AG08395 (cell line): ENCODE data around the gene CASP8.

Experiments
- DNase-seq: peaks from one replicate; pipeline ENCODE4 v3.0.0; 2012; ENCODE audit warnings: mixed read lengths, low spot score

CASP8 gene

DNA sequence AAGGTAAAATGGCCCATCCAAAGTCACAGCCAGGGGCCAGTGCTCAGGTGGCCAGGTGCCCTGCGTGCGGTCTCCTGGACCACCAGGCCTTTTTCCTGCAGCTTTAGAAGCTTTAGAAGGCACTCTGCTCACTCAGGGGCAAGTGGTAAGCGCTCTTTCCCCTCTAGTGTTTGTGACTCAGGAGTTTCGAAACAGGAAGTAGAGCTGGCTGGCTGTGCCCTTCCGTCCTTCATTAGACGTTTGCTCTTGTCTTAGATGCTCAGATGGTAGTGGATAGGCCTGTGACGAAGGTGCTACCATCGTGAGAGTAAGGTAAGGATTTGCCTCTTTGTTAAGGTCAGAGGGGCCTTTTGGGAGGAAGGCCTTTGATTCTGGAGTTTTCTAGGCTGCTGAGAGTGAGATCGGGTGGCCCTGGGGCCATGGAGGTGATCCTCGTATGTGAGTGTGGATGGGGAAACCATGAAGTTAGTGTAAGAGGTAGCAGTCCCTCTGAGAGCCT lies at the start of gene CASP8:
Gene CASP8 (plus strand): TSS at position 235 of the 499 bp plus-strand sequence. CDS start 5,951 bp downstream, outside the sequence.
- DNase-seq, result peak; percentile 37

DNA sequence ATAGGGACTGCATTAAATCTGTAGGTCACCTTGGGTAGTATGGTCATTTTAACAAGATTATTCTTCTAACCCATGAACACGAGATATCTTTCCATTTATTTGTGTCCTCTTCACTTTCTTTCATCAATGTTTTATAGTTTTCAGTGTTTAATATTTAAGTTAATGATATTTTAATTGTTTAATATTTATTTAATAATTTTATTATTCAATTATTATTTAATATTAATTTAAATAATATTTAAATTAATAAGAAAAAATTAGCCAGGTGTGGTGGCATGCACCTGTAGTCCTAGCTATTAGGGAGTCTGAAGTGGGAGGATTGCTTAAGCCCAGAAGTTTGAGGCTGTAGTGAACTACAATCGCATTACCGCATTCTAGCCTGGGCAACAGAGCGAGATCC lies 44.4 kb upstream of the CASP8 start:
- no peak for DNase-seq

DNA sequence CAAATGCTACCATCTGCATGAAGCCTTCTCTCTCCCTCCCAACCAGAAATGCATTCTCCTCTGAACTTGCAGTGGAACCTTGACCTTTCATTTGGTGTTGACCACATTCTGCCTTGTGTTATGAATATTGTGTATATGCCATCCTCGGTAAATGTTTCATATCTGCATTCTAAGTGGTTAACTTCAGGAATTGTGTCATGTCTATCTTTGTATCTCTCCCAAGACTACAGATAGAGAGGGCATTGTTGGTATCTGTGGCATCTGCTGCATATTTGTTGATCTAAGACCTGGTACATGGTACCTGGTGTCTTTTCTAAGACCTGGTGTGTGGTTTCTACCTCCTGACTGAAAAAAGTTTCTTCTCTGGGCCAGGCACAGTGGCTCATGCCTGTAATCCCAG lies 43.4 kb upstream of the CASP8 start:
- no peak for DNase-seq

DNA sequence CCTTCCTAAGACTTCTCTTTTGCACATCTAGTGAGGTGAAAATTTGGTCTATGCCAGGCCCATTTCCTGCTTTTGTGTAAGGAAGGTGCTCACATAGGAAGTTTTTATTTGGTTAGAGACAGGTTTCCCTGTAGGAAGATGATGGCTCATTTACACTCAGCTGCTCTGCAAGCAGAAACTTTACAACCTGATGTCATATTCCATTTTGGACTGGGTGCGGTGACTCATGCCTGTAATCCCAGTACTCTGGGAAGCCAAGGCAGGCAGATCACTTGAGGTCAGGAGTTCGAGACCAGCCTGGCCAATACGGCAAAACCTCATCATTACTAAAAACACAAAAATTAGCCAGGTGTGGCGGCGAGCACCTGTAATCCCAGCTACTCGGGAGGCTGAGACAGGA lies 41.6 kb upstream of the CASP8 start:
- DNase-seq, result no peak

DNA sequence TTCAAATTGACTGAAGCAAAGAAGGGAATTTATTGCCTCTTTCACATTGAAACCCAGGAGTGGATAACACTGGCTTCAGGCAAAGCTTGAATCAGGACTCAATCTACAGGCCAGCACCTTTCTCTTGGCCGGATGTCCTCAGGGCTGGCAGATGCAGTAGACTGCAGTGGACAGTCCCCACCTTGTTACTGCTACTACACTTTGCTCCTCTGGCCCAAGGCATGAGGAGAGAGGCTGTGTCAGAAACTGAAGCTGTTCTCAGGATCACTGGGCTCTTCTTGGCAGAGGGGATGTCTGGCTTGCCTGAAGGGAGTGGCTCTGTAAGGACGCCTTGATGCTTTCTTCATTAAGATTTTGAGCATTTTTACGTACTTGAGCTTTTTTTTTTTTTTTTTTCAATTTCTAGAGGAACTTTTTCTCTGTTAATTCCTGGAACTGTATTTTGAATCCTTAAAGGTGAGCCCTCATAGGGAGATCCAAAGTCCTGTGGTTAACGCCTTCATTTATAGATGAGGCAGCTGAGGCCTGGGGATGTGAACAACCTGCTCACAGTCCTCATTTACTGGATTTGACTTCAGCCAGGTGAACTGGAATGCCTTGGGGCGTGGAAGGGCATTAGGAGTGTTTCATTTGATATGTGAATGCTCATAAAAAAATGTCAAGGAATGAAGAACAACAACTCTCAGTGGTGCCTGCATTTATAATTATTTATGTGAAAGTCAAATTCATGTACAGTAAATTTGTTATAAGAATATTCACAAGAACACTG lies 40.8 kb upstream of the CASP8 start:
- DNase-seq, result no peak

DNA sequence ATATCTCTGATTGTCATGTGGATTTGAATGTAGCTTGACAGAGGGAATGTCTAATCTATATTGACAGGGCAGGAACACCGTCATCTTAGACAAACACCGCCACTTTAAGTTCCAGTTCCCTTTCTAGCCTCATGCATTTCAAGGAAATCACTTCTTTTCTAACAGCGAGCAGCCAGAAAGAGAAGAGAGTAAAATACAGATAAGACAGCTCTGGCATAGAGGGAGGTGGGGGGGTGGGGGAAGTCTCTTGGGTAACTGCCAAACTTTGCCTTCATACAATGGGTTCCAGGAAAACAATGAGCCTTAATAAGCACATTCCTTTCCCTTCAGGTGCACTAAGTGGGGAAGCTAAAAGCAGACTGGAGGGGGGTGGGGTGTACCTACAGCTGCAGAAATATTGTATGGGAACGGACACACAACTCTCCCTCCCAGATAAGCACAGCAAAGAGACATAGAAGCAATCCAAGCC lies 40.2 kb upstream of the CASP8 start:
- no peak for DNase-seq

DNA sequence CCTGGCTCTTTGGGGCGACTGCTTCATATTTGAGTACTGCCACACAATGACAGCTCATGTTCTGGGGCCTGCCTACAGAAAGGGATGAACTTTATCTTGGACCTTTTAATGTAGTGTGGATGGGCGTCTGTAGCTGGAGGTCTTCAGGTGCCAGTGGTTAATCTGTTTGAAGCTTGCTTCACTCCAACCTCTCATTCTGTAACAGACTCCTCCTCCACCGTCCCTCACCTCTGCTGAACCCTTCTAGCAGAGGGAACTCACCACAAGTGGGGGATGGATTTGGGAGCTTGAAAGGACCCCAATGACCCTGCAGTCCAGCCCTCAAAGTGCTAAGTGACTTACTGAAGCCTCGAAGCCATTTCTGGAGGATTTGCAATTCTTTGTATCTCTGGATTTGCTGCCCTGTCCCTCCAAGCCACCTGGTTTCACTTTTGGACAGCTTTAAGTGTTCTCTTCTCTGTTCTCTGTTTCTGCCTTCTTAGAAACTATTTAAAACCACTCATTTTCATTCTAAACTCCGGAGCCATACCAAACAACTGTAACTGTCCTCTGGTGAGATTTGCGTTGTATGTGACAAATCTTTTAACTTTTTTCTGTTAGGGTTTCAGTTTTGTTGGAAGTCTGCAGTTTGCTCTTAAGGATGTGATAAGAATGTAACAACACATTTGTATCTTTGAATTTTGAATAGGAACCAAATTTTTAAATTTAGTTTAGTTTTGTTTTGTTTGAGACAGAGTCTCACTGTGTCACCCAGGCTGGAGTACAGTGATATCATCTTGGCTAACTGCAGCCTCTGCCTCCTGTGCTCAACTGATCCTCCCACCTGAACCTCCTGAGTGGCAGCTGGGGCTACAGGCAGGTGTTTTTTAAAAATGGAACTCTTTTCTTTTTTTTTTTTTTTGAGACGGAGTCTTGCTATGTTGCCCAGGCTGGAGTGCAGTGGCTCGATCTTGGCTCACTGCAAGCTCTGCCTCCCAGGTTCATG lies 37.0 kb upstream of the CASP8 start:
- DNase-seq, result no peak

DNA sequence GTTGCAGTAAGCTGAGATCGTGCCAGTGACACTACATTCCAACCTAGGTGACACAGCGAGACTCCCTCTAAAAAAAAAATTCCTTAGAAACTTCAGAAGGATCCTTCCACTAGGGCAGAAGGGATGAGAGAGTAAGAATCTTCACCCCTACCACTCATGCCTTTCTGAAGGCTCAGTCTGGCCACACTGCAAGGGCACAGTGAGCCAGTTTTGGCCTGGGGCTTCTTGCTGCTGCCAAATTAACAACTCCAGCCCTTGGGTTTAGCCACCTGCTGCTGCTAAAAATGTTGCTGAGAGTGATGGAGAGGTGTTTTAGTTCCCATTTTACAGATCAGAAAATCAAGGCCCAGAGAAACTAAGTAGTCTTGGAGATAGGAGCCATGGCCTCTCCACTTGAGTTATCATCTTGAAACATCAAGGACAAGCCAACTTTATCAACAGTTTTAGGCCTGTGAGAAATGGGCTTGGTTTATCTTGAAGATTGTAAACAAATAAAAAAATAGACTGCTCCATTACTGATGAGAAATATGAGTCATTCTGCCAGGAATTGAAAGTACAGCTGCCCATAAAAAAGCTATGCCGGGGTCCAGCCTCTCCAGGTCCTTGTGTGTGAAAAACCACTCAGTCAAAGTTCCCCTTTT lies 31.9 kb upstream of the CASP8 start:
- no peak for DNase-seq

DNA sequence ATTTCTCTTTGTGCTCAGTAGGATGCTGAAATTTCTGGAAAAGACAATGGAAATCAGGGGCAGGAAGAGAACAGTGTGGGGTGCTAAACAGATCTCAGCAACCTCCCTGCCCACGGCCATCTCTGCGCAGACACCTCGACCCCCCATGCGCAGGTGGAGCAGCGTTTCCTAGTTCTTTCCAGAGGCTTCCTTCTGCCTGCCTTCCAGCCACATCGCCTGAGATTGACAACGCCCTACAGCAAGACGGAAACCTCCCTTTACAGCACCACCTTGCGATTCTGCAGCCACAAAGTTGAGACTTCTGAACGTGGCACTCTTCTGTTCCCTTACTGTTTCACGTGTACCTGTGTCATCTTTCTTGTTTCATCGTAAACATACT lies 31.4 kb upstream of the CASP8 start:
- DNase-seq, result no peak

DNA sequence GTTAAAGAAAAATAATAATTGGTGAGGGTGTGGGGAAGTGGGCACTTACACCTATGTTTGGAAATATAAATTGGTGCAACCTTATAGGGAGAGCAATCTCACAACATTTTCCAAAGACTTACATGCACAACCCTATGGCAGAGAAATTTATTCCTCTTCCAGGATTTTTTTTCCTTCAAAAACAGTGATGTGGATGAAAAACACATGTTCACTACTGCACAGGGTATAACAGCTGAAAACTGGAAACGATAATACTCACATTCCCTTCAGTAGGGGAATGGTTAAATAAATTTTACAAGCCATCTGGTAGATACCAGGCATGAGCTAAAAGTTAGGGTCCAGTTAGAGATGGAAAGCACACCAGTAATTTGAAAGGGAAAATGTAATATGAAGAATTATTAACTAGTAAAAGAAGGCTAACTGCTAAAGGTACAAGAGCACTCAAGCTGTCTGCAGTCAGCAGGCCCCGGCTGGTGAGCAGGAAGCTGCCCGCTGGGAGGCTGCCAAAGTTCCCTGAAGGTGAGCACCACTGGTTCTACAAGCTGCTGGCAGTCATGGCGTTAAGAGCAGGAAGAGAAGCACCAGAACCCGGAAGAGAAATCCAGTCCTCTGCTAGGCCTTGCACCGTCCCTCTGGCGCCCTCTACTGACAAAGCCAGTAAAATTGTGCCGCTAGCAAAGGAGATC lies 28.4 kb upstream of the CASP8 start:
- peak; percentile 89 for DNase-seq

DNA sequence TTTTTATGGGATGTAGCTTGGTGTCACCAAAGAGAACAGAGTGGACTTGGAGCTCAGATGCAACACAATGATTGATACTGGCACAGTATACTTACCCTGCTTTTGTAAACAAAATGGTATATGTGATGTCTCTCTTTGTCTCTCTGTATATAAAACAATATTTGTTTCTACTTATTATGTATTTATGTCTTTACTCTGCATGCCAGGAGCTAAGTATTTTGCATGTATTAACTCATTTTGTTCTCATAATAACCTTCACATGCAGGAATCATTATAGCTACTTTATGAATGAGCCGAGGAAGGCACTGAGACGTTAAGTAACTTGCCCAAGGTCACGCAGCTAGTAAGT lies 27.9 kb upstream of the CASP8 start:
- DNase-seq, result no peak

DNA sequence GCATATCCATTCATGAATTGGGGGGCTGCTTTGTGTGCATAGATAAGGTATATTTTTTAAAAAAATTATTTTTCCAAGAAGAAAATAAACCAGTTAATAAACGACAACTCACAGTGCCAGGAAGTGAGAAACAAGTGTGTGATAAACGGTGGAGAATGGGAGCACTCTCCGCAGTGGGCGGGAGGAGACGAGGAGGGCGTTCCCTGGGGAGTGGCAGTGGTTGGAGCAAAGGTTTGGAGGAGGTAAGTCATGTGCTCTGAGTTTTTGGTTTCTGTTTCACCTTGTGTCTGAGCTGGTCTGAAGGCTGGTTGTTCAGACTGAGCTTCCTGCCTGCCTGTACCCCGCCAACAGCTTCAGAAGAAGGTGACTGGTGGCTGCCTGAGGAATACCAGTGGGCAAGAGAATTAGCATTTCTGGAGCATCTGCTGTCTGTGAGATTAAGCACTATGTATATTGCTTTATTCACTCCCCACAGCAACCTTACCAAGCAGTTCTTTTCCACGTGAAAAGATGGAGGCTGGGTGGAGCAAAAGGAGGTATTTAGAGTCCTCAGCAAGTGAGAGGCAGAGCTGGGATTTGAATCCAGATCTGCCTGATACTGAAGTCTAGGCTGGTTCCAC lies 27.0 kb upstream of the CASP8 start:
- DNase-seq, result peak; percentile 34

DNA sequence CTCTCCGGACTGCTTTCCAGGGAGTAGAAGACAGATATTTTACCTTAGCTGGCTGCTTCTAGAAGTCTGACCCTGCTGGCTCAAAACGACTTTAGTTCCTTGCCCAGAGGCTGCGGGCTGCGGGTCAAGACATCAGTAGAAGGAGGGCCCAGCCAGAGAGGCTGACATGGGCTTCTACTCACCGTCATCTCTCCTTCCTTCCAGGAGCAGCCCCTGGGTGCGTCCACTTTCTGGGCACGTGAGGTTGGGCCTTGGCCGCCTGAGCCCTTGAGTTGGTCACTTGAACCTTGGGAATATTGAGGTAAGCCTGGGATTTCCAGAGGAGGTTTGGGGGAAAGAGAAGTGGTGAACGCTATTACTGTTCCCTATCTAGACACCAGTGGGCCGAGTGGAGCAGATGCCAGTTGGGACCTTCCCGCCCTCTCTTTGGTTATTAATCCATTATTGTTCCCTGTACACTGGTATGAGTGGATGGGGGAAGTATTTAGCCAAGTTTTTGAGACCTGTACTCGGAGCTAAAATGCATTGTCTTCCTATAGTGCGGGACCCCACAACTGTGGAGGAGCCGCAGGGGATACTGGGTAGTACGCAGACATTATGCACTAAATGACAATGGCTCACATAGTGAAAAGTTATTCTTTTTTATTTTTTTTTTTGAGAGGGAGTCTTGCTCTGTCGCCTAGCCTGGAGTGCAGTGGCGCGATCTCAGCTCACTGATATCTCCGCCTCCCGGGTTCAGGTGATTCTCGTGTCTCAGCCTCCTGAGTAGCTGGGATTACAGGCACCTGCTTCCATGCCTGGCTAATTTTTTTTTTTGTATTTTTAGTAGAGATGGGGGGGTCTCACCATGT lies 26.3 kb upstream of the CASP8 start:
- DNase-seq, result no peak

DNA sequence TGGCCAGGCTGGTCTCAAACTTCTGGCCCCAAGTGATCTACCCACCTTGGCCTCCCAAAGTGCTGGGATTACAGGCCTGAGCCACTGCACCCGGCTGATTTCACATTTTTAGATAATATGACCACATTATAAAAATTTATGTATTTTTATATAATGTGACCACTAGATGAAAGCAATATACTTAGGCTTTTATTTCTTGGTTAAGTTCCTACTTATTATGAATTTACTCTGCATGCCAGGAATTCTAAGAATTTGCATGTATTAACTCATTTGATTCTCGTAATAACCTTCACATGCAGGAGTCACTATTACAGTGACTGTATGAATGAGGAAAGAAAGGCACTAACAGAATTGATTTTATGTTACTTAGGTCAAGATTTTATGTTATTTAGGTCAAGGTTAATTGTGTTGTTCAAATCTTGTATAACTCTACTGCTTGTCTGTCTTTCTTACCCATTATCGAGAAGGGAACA lies 25.6 kb upstream of the CASP8 start:
- no peak for DNase-seq

DNA sequence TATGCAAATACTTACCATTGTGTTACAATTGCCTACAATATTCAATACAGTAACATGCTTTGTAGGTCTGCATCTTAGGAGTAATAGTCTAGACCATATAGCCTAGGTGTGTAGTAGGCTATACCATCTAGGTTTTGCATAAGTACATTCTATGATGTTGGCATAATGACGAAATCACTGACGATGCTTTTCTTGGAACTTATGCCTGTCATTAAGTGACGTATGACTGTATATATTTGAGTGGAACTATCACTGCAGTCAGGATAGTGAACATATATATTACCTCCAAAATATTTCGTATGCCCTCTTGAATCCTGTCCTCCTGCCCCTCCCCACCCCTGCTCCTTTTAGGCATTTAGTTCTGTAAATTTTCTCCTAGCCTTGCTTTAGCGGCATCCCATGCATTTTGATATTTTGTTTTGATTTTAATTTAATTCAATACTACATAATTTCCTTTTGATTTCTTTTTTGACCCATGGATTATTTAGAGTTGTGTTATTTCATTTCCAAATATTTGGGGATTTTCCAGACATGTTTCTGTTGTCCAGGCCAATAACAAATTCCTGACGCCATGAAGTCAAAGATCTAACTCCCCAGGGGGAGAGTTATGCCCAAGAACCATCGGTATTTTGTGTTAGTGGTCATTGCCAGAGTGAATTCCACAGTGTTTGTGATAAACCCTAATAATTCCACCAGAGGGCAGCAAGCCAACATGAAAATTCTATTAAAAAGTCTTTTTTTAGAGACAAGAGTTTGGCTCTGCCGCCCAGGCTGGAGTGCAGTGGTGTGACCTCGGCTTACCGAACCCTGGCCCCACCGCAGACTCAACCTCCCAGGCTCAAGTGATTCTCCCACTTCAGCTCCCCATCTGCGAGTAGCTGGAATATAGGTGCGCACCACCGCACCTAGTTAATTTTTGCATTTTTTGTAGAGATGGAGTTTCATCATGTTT lies 24.2 kb upstream of the CASP8 start:
- DNase-seq, result peak; percentile 81

DNA sequence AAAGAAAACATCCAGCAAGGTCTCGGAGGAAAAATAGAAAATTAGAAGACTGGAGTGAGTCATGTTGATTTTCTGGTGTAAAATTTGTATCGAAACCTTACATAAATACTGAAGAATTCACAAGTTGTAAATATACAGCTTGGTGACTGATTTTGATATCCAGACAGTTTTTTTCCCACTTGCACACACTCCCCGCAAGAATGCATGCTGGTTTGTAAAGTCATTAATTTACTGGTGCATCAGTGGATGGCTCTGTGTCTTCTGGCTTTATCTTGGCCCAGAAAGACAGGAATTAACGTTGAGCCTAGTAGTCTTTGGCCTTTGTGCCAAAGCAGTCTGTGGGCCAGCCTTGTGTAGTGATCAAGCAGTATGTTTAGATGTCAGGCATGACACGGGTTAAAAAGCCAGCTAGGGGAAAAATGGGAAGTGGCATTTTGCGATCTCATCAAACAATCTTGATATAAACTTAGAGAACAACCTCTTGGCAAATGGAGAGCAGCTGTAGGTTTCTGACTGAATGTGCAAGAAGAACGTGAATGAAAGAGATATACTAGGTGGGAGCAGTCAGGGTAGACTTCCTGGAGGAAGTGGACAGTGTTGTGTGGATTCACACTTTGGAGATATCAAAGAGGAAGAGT lies 22.7 kb upstream of the CASP8 start:
- no peak for DNase-seq

DNA sequence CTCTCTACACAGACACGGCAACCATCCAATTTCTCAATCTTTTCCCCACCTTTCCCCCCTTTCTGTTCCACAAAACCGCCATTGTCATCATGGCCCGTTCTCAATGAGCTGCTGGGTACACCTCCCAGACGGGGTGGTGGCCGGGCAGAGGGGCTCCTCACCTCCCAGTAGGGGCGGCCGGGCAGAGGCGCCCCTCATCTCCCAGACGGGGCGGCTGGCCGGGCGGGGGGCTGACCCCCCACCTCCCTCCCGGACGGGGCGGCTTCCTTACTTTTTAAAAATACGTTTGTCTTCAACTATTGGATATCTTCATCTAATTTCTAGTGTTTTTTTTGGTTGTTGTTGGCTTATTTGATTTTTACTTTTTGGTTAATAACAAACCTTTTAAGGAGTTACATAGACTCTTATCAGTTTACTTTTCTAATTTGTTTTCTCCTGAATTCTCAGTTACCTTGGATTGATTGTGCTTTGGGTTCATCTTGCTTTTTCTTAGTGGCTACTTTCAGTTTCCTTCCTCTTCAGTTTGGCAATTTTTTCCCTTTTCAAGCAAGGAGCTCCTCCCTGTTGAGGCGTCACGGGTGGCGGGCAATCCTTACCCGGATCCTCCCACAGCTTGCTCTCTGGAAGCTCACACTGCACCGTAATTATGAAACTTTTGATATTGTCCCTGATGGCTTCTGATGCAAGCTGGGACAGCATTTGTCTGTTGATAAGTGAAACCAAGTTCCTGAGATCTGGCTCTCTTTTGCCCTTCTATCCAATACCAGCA lies 21.0 kb upstream of the CASP8 start:
- peak; percentile 73 for DNase-seq
